Activated CD8-positive, alpha-beta T cell treated with anti-CD3 and anti-CD28 coated beads, Interleukin-2, amount 10 ng/mL, durations not matched to agents 7 days and 5 days (primary cell): ENCODE results near the gene UQCC5. TPM values are rescaled to one million over a fixed set of nuclear protein-coding genes. Genes with fewer than 3 reads are reported as not detected.

Experiments used
- ATAC-seq: fragments of 150-1000 bp; cut with Tn5 transposase; one replicate; pipeline ENCODE4 v1.10.0; 2021; ENCODE audit warnings: moderate library complexity
- CTCF ChIA-PET: fragments of 350-600 bp; sonication (Branson Sonifier 250); formaldehyde crosslinking; loops from one replicate; lab custom pipeline; 2021; ENCODE audit warnings: antibody characterized with exemption; lab: Charles Lee
- POLR2A ChIA-PET: fragments of 350-600 bp; sonication (Branson Sonifier 250); formaldehyde crosslinking; loops from one replicate; lab custom pipeline; 2021; ENCODE audit warnings: antibody characterized with exemption; lab: Charles Lee
- DNase-seq: peaks from one replicate; pipeline ENCODE4 v3.0.0-alpha.2; 2020
- H3K27ac Mint-ChIP-seq: one replicate; pipeline ENCODE4 v1.8.0; 2021; ENCODE audit warnings: mild to moderate bottlenecking, mixed read lengths
- H3K27me3 Mint-ChIP-seq: one replicate; pipeline ENCODE4 v1.8.0; 2021; ENCODE audit warnings: low read depth, mixed read lengths
- H3K36me3 Mint-ChIP-seq: one replicate; pipeline ENCODE4 v1.8.0; 2021; ENCODE audit warnings: low read depth, mixed read lengths
- H3K4me1 Mint-ChIP-seq: one replicate; pipeline ENCODE4 v1.8.0; 2021; ENCODE audit warnings: low read depth, mixed read lengths
- H3K4me3 Mint-ChIP-seq: one replicate; pipeline ENCODE4 v1.8.0; 2021; ENCODE audit warnings: mild to moderate bottlenecking, mixed read lengths
- H3K9me3 Mint-ChIP-seq: one replicate; pipeline ENCODE4 v1.8.0; 2022; ENCODE audit warnings: mixed read lengths; ENCODE audit not compliant: insufficient read depth
- total RNA-seq, 2 experiments: library from RNA; stranded (reverse); gene quantifications; one replicate each; pipeline ENCODE4 v1.2.3, GENCODE V29; 2021

The UQCC5 gene
- total RNA-seq, 2 experiments from 2014 or later: 9.0 to 15.1 TPM

DNA sequence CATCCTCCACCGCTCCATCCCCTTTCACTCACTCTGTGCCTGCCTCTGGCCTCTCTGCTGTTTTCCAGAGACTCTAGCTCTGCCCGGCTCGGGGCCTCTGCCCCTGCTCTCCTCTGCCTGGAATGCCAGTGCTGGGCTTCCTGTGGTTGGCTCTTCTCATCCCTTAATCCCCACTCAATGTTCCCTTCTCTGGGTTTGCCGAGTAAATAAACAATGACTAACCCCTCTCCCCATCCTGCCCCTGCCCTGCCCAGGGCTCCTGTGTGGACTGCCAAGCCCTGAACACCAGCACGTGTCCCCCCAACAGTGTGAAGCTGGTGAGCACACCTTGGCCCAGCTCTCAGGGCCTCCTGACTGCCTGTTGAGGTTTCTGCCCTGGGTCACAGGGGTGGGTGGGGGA lies 29.0 kb upstream of the UQCC5 start:
- Mint-ChIP-seq H3K4me1 (no peaks in the 10 kb centered on the region), H3K27me3 (no peaks in the 10 kb centered on the region), H3K9me3 (no peaks in the 10 kb centered on the region), H3K4me3 (no peak overlapping the region), H3K36me3 (no peaks in the 10 kb centered on the region), H3K27ac (no peak overlapping the region)
- no peak for DNase-seq
- POLR2A ChIA-PET: no interaction called here
- CTCF ChIA-PET: no interaction called here
- ATAC-seq: no peak

DNA sequence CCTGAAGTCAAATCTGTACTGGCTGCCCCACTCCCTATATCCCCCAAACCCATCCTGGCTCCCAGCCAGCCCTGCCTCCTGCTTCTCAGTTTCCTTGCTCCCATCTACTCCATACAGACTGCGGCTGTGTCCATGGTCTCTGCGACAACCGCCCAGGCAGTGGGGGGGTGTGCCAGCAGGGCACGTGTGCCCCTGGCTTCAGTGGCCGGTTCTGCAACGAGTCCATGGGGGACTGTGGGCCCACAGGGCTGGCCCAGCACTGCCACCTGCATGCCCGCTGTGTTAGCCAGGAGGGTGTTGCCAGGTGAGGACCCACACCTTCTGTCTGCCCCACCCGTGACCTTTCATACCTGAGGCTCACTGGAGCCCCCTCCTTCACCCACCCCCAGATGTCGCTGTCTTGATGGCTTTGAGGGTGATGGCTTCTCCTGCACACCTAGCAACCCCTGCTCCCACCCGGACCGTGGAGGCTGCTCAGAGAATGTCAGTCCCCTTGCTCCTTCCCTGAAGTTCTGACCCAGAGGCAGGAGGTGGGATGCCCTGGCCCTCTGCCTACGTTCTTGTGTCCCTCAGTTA lies 26.6 kb upstream of the UQCC5 start:
- DNase-seq: no peak
- no peak overlapping the region for H3K4me3 Mint-ChIP-seq
- no peaks in the 10 kb centered on the region for H3K36me3 Mint-ChIP-seq
- POLR2A ChIA-PET: no interaction called here
- no peak for ATAC-seq
- H3K27me3 Mint-ChIP-seq: no peaks in the 10 kb centered on the region
- H3K4me1 Mint-ChIP-seq: no peaks in the 10 kb centered on the region
- H3K9me3 Mint-ChIP-seq: no peaks in the 10 kb centered on the region
- CTCF ChIA-PET: no interaction called here
- H3K27ac Mint-ChIP-seq: no peak overlapping the region

DNA sequence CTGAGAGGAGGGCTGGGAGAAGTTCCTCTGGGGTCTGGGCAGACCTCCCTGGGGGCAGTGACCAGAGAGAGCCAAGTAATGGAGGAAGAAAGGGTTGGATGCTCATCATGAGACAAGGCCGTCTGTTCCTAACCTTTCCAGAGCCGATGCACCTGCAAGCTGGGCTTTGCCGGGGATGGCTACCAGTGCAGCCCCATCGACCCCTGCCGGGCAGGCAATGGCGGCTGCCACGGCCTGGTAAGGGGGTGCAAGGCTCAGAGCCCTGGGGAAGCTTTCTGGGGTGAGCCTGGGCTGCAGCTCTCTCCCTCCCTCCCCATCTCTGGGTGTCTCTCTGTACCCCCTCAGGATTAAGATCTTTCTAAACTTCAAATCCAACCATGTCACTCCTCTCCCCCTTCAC lies 24.9 kb upstream of the UQCC5 start:
- H3K9me3 Mint-ChIP-seq: no peaks in the 10 kb centered on the region
- H3K36me3 Mint-ChIP-seq: no peaks in the 10 kb centered on the region
- no peaks in the 10 kb centered on the region for H3K27me3 Mint-ChIP-seq
- H3K4me1 Mint-ChIP-seq: no peaks in the 10 kb centered on the region
- H3K4me3 Mint-ChIP-seq: no peak overlapping the region
- DNase-seq: no peak
- no peak for ATAC-seq
- ChIA-PET CTCF (no interaction called here), POLR2A (no interaction called here)
- H3K27ac Mint-ChIP-seq: no peak overlapping the region

DNA sequence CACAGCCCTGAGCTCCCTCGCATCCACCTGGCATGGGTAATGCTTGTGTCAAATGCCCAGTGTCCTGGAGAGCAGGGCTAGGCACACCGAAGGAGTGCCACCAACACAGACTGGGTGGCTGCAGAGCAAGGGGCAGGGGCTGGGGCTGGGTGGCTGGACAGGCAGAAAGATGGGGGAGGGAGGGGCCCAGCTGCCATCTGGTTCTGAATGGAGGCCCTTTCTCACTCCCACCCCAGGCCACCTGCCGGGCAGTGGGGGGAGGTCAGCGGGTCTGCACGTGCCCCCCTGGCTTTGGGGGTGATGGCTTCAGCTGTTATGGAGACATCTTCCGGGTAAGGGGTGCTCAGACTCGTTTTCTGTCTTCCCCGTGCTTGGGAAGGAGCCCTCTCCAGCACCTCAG lies 24.3 kb upstream of the UQCC5 start:
- Mint-ChIP-seq H3K9me3 (no peaks in the 10 kb centered on the region), H3K36me3 (no peaks in the 10 kb centered on the region), H3K27ac (no peak overlapping the region), H3K4me1 (no peaks in the 10 kb centered on the region), H3K4me3 (no peak overlapping the region), H3K27me3 (no peaks in the 10 kb centered on the region)
- ChIA-PET CTCF (no interaction called here), POLR2A (no interaction called here)
- DNase-seq (no peak), ATAC-seq (no peak)

DNA sequence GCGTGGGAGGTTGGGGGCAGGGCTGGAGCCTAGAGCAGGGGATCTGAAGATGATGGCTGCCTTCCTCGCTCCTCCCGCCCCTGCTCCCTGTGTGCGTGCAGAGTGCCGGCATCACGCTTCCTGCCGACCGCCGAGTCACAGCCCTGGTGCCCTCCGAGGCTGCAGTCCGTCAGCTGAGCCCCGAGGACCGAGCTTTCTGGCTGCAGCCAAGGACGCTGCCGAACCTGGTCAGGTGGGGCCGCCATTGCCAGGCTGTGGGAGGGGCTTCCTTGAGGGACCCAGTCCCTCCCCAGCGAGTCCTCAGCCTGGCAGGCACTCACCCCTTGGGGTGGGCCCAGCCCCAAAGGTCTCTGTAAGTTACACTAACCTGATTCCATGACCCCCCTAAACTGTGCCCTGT lies 23.7 kb upstream of the UQCC5 start:
- no peak for DNase-seq
- Mint-ChIP-seq H3K4me3 (no peak overlapping the region), H3K4me1 (no peaks in the 10 kb centered on the region), H3K9me3 (no peaks in the 10 kb centered on the region), H3K36me3 (no peaks in the 10 kb centered on the region), H3K27ac (no peak overlapping the region), H3K27me3 (no peaks in the 10 kb centered on the region)
- POLR2A ChIA-PET: no interaction called here
- CTCF ChIA-PET: no interaction called here
- no peak for ATAC-seq

DNA sequence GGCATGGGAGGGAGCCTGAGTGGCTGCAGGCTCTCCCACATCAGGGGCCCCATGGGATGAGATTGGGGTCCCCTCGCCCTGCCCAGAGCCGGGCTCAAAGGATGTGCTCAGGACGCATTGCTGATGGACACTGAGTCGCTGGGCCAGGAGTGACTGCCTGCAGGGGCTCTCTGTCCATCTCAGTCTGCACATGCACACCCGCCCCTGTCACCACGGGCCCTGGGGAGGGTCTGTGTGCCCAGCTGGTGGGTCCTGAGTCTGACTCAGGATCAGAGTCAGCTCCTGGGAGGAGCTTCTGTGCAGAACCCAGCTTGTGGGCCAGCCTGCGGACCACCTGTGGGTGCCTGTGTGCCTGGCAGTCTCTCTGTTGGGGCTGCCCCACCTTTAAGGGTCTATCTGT lies 23.1 kb upstream of the UQCC5 start:
- no peak for DNase-seq
- H3K36me3 Mint-ChIP-seq: no peaks in the 10 kb centered on the region
- no peak overlapping the region for H3K27ac Mint-ChIP-seq
- no peaks in the 10 kb centered on the region for H3K4me1 Mint-ChIP-seq
- POLR2A ChIA-PET: no interaction called here
- H3K27me3 Mint-ChIP-seq: no peaks in the 10 kb centered on the region
- no peaks in the 10 kb centered on the region for H3K9me3 Mint-ChIP-seq
- no peak for ATAC-seq
- CTCF ChIA-PET: no interaction called here
- H3K4me3 Mint-ChIP-seq: no peak overlapping the region

DNA sequence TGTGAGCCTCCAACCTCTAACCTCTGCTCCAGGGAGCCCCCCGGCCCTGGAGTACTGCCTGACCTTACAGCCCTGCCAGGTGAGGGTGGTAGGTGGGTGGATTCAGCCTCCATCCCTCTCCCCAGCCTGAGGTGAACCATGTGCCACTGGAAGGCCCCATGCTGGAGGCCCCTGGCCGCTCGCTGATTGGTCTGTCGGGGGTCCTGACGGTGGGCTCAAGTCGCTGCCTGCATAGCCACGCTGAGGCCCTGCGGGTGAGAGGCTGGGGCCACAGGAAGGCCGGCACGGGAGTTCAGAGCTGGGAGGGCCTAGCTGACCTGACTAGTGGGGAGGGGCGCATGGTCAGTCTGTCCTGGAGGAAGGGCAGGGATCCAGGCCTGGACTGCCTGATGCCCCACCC lies 21.8 kb upstream of the UQCC5 start:
- Mint-ChIP-seq H3K27ac (no peak overlapping the region), H3K4me1 (no peaks in the 10 kb centered on the region), H3K27me3 (no peaks in the 10 kb centered on the region), H3K4me3 (no peak overlapping the region), H3K36me3 (no peaks in the 10 kb centered on the region), H3K9me3 (no peaks in the 10 kb centered on the region)
- DNase-seq (no peak), ATAC-seq (no peak)
- ChIA-PET CTCF (no interaction called here), POLR2A (interaction anchor here (0.6 kb wide), 1 partner anchor 23 kb away, joined by 3 read pairs; no protein-coding TSS in a partner anchor)

DNA sequence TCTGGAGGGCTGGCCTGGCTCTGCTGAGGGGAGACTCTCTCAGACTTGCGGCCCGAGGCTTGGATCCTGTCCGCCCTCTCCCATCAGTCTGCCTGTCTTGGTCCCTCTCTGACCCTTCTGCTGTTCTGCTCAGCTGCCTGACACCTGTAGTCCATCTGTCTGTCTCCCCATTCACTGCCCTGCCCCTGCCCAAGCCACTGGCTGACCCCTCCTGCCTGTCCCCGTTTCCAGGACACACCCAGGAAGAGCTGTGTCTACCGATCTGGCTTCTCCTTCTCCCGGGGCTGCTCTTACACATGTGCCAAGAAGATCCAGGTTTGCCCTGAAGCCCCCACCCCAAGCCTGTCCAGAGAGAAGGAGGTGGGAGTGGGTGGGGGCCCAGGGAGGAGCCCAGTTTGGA lies 21.2 kb upstream of the UQCC5 start:
- ChIA-PET CTCF (no interaction called here), POLR2A (no interaction called here)
- H3K27ac Mint-ChIP-seq: no peak overlapping the region
- H3K4me1 Mint-ChIP-seq: no peaks in the 10 kb centered on the region
- no peak for DNase-seq
- no peaks in the 10 kb centered on the region for H3K36me3 Mint-ChIP-seq
- H3K27me3 Mint-ChIP-seq: no peaks in the 10 kb centered on the region
- no peak for ATAC-seq
- no peaks in the 10 kb centered on the region for H3K9me3 Mint-ChIP-seq
- no peak overlapping the region for H3K4me3 Mint-ChIP-seq

DNA sequence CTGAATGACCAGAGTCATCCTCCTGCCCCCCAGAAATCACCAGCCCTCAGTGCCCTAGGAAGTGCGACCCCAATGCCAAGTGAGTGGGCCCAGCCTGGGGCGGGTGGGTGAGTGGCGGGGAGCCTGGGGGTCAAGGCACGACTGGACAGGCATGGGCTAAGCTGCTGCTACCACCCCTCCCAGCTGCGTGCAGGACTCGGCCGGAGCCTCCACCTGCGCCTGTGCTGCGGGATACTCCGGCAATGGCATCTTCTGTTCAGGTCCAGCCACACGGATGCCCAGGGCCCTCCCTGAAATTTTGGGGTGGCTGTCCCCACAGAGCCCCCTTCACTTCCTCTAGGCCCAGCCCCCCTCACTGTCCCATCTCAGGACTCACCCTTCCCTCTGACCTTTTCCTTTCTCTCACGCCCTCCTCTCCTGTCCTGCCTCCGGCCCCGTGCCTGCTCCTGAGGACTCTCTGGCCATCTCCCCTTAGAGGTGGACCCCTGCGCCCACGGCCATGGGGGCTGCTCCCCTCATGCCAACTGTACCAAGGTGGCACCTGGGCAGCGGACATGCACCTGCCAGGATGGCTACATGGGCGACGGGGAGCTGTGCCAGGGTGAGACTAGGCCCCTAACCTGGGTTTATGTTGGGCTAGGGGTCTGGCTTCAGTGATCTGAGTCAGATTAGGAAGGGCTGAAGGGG lies 19.8 kb upstream of the UQCC5 start:
- ATAC-seq: no peak
- H3K36me3 Mint-ChIP-seq: no peaks in the 10 kb centered on the region
- no peaks in the 10 kb centered on the region for H3K4me1 Mint-ChIP-seq
- DNase-seq: no peak
- POLR2A ChIA-PET: no interaction called here
- CTCF ChIA-PET: no interaction called here
- no peaks in the 10 kb centered on the region for H3K9me3 Mint-ChIP-seq
- no peak overlapping the region for H3K27ac Mint-ChIP-seq
- H3K27me3 Mint-ChIP-seq: no peaks in the 10 kb centered on the region
- no peak overlapping the region for H3K4me3 Mint-ChIP-seq

DNA sequence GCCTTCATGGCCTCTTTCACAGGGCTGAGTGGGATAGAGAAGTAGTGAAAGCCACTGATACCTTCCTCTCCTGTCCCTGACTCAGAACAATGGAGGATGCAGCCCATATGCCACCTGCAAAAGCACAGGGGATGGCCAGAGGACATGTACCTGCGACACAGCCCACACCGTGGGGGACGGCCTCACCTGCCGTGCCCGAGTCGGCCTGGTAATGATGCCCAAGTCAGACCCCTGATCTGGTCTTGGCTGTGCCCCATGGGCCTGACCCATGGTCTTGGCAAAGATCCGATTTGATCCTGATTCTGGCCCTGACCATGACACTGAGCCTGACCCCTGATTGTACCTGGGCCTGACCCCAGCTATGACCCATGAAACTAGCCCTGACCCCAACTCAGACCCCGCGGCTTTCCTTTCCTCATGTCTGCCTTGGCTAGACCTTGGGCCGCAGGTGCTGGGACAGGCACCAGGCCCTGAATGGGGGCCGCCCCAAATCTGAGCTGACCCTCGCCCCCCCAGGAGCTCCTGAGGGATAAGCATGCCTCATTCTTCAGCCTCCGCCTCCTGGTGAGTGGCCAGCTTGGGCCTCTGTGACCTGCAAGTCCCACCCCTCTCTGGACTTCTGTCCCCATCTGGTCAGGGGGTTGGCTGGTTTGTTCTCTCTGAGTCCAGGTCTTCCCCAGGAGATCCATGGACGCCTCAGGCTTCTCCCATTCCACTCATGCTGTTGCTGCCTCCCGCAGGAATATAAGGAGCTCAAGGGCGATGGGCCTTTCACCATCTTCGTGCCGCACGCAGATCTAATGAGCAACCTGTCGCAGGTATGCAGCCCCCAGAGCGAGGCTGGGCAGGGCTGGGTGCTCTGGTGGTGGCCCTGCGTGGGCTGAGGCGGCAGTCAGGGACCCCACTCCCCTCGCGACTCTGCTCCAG lies 18.3 kb upstream of the UQCC5 start:
- Mint-ChIP-seq H3K27me3 (no peaks in the 10 kb centered on the region), H3K36me3 (no peaks in the 10 kb centered on the region), H3K9me3 (no peaks in the 10 kb centered on the region), H3K4me1 (no peaks in the 10 kb centered on the region), H3K27ac (no peak overlapping the region), H3K4me3 (no peak overlapping the region)
- DNase-seq (no peak), ATAC-seq (no peak)
- CTCF ChIA-PET: no interaction called here
- POLR2A ChIA-PET: no interaction called here

DNA sequence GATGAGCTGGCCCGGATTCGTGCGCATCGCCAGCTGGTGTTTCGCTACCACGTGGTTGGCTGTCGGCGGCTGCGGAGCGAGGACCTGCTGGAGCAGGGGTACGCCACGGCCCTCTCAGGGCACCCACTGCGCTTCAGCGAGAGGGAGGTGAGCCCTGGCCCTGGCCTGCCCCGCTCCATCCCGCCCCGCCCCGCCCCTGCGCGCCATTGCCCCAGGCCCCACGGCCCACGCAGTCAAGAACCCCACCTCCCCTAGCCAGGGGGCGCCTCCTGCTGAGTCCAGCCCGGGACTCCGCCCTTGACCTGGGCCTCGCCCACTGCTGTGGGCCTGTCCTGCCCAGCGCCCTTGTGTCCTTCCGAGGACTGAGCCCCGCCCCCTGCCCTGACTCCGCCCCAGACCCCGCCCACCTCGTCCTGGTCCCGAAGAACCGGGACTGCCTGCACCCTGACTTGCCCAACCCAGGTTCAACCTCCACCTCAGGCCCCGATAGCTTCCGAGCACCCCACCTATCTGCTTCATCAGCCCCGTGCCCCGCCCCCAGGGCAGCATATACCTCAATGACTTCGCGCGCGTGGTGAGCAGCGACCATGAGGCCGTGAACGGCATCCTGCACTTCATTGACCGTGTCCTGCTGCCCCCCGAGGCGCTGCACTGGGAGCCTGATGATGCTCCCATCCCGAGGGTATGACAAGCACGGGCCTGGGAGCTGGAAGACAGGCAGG lies 17.5 kb upstream of the UQCC5 start:
- no peaks in the 10 kb centered on the region for H3K27me3 Mint-ChIP-seq
- no peak for ATAC-seq
- DNase-seq: no peak
- ChIA-PET CTCF (no interaction called here), POLR2A (no interaction called here)
- no peak overlapping the region for H3K27ac Mint-ChIP-seq
- no peaks in the 10 kb centered on the region for H3K36me3 Mint-ChIP-seq
- H3K4me3 Mint-ChIP-seq: no peak overlapping the region
- H3K9me3 Mint-ChIP-seq: no peaks in the 10 kb centered on the region
- H3K4me1 Mint-ChIP-seq: no peaks in the 10 kb centered on the region
